GM08714 (cell line): ENCODE results near the gene BBX.
A peak's percentile ranks its signal among the peaks of the same experiment; 100 is the strongest.

ENCODE experiments used
- H3K4me3 ChIP-seq: fragments of 200-500 bp; sonication (Bioruptor generic); 2 replicates; pipeline ENCODE4 v1.5.1; 2014; ENCODE audit warnings: mild to moderate bottlenecking, low read length, inconsistent platforms
- ZNF274 ChIP-seq: IDR thresholded peaks from 2 replicates; pipeline ENCODE4 v1.6.1; 2012; ENCODE audit warnings: mild to moderate bottlenecking, low read depth, low read length

BBX gene

DNA sequence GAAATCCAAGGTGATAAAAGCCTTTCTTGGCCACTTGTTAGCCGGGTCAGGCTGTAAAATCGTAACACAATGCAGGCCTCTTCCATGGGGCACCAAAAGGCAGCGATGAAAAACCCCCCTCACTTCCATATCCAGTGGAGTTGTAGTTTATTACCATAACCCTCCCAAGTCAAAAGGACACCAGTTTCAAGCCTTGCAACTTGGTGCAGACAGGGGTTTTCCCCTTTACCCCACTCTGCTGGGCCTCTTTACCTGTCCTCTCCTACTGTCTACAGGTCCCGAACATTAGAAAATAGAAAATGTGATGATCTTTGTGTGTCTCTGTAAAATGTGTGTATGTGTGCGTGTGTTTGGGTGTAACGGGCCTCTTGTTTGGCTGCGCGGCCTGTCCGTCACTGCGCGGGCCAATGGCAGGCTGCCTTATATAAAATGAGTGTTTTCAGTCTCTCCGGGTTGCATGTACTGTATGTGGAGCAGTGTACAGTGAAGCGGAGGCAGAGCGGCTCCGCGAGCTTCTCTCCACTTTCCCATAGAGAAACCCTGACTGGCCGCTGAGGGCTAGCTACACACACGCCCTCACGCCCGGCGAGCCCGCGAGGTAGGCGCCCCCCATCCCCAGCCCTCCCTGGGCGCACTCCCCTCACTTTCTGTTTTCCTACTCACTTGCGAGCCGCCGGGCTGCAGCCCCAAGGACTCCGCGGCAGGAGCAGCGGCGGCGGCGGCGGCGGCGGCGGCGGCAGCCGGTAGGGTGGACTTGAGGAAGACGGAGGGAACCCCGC lies at the start of gene BBX:
BBX (plus strand) TSS at position 453 of the 779 bp plus-strand sequence. CDS start 187,499 bp downstream, outside the sequence.
- TF ChIP-seq ZNF274: no peak
- peak within 1 kb of the TSS; percentile 90 for H3K4me3 ChIP-seq

- H3K4me3 ChIP-seq: no peak overlapping the region
- no peak for TF ChIP-seq ZNF274
Observed at GRCh38 chr3:107476462-107476861, 46.3 kb upstream of the BBX start.

GRCh38 chr3:107487490-107487889 lies 35.3 kb upstream of the BBX start:
- TF ChIP-seq ZNF274: no peak
- no peak overlapping the region for H3K4me3 ChIP-seq

- TF ChIP-seq ZNF274: no peak
Observed at GRCh38 chr3:107488942-107489341, 33.8 kb upstream of the BBX start.

DNA sequence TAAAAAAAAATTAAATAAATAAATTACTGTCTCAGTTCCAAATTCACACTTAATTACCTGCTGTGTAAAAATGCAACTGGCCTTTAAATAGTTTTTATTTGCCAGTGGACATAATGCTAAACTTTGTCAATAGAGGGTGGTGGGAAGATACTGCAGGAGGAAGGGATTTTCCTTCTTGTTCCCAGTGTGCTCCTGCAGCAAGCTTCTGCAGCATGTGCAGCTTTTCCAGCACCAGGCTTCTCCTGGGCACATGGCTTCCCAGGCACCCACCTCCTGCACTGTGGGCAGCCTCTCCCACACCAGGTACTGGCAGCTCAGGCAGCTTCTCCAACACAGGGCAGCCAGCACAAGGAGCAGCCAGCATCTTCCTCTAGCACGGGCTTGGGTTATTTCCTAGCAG lies 29.6 kb upstream of the BBX start:
- H3K4me3 ChIP-seq: no peak overlapping the region
- no peak for TF ChIP-seq ZNF274

More at GRCh38 chr3:107488942-107489341, 33.8 kb upstream of the BBX start:
- no peak overlapping the region for H3K4me3 ChIP-seq

- no peak for TF ChIP-seq ZNF274
- H3K4me3 ChIP-seq: no peak overlapping the region
Observed at GRCh38 chr3:107496855-107497254, 25.9 kb upstream of the BBX start.

DNA sequence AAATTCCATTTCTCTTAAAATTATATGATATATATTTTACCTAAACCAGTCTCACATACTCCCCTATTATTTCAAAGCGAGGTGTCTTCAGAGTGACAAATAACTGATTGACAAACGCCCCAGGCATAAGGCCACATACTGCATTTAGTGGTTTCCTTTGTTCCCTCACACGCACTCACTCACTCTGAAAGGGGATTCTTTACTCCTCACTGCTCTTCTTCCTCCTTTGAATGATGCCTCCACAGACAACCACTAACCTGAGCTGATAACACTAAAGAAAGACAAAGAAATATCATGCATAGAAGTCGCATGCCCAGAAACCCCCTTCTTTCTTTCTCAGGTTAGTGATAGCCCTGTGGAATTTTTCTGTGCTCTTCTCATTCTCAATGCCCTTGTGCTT lies 24.1 kb upstream of the BBX start:
- TF ChIP-seq ZNF274: no peak
- no peak overlapping the region for H3K4me3 ChIP-seq

GRCh38 chr3:107506458-107506857 lies 16.3 kb upstream of the BBX start:
- TF ChIP-seq ZNF274: no peak
- no peak overlapping the region for H3K4me3 ChIP-seq

DNA sequence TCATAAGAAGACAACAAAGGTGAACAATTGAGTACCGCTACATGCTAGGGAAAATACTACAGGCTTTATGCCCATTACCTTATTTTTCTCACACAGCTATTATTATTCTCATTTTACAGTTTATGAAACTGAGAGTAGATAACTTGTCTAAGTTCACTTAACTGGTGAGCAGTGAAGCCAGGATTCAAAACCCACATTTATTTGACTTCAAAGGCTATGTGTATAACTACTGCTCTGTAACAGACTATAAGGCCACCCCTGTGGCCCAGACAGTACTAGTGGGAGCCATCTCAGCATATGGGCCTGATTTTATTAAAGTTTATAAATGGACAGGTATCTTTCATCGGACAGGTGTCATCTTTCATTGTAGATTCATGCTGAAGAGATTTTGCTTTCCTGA lies 14.4 kb upstream of the BBX start:
- H3K4me3 ChIP-seq: no peak overlapping the region
- no peak for TF ChIP-seq ZNF274

- H3K4me3 ChIP-seq: no peak overlapping the region
- no peak for TF ChIP-seq ZNF274
Observed at GRCh38 chr3:107512108-107512507, 10.7 kb upstream of the BBX start.

DNA sequence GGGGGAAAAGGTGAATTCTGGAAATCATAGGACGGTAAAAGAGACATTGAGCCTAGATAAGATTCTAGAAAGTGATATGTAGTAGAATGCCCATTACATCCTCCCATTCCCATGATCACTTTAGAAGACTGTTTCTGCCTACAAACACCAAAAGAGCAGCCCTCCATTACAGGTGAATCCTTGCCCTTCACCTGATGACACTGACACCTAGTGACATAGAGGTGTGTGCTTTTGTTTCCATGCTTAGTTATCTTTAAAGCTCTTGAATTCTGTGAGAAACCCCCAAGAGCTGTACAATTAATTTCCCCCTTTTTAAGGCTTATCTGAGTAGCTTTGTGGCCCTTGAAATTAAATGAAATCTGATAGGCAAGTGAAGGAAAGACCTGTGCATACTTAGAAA lies 8.3 kb upstream of the BBX start:
- no peak for TF ChIP-seq ZNF274
- no peak overlapping the region for H3K4me3 ChIP-seq

GRCh38 chr3:107516475-107516874 lies 6.3 kb upstream of the BBX start:
- H3K4me3 ChIP-seq: no peak overlapping the region
- no peak for TF ChIP-seq ZNF274

DNA sequence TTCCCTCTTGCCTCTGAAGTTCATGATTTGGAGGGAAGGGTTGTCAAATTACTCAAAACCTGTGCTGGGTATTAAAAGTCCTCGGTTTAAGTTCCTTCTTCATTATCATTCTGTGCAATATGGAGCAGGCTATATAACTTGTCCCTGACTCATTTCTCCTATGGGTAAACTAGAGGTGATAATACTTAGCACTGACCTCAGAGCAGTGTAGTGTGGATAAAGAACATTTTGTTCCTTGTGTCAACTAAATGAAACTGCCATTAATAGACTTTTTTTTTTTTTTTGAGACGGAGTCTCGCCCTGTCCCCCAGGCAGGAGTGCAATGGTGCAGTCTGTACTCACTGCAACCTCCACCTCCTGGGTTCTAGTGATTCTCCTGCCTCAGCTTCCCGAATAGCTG lies 2.2 kb upstream of the BBX start:
- no peak for TF ChIP-seq ZNF274
- no peak overlapping the region for H3K4me3 ChIP-seq

DNA sequence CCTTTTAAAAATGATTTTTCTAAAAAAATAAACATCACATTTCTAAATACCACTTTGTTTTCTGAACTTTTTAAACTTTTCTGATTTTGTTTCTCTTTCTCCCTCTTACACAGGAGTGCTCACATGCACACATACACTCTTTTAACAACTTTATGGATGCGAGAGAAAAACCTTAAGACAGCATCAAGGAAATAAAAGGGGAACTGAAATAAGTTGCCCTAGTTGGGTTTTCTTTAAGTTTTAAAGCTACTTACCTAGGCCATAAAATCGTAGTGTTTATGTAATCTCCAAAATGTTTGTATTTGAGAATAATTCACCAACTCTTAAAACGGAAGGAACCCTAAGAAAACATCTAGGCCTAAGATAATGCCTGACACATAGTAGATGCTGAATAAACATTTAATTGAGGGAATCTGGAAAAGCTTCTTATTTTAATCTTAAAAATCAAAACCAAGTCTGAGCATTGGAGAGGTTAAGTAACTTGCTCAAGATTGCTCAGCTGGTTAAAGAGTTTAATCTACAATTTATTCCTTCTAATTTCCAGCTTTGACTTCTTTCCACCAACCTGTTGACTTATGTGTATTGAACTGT lies 1.2 kb upstream of the BBX start:
- no peak for TF ChIP-seq ZNF274
- no peak overlapping the region for H3K4me3 ChIP-seq

- TF ChIP-seq ZNF274: no peak
- peak overlapping the region; percentile 90 for H3K4me3 ChIP-seq
Observed at GRCh38 chr3:107523289-107523538, 452 bp downstream of the BBX start.
